Adrenal gland (tissue), 5 donors: ENCODE measurements around the gene DIAPH2.

Experiments
- POLR2A ChIP-seq, 2 donors: fragments of 450-650 bp; IDR thresholded peaks; one replicate each; pipeline ENCODE4 v1.6.1; 2017; ENCODE audit warnings: antibody characterized with exemption in 2 of 2, mild to moderate bottlenecking in 2 of 2, moderate library complexity in 1 of 2
- TF ChIP-seq, protein P1 (sequence below), 6 experiments: fragments of 450-650 bp in 4 of 6; fragments of 200-600 bp in 2 of 6; sonication (generic) in 1 of 6; IDR thresholded peaks; 1 replicate in 5 of 6; 2 replicates in 1 of 6; pipeline versions ENCODE4 v1.5.1 to v1.8.0; 2016 to 2021; ENCODE audit warnings: antibody characterized with exemption in 6 of 6, mild to moderate bottlenecking in 2 of 6, moderate library complexity in 1 of 6
- donor health status: DM: no; HTN: no; CAD: no.

GRCh38 chrX:97384685-97385084 is 700.0 kb downstream of the DIAPH2 start:
- TF ChIP-seq, protein P1, sequence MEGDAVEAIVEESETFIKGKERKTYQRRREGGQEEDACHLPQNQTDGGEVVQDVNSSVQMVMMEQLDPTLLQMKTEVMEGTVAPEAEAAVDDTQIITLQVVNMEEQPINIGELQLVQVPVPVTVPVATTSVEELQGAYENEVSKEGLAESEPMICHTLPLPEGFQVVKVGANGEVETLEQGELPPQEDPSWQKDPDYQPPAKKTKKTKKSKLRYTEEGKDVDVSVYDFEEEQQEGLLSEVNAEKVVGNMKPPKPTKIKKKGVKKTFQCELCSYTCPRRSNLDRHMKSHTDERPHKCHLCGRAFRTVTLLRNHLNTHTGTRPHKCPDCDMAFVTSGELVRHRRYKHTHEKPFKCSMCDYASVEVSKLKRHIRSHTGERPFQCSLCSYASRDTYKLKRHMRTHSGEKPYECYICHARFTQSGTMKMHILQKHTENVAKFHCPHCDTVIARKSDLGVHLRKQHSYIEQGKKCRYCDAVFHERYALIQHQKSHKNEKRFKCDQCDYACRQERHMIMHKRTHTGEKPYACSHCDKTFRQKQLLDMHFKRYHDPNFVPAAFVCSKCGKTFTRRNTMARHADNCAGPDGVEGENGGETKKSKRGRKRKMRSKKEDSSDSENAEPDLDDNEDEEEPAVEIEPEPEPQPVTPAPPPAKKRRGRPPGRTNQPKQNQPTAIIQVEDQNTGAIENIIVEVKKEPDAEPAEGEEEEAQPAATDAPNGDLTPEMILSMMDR (IDR thresholded peaks at IDR 0.05) = no peak
- TF ChIP-seq POLR2A (IDR thresholded peaks at IDR 0.05) = no peak
